Uterus (tissue), 4 donors: ENCODE data around the gene PGAM5. TPM values are rescaled to one million over a fixed set of nuclear protein-coding genes. Genes with fewer than 3 reads are reported as not detected.

Experiments used
- DNase-seq, 2 donors: peaks; one replicate each; pipeline ENCODE4 v3.0.0-alpha.2; 2019 to 2020
- H3K27ac ChIP-seq, 2 donors: fragments of 200-600 bp; sonication (generic); 1 replicate in 1 of 2; 2 replicates in 1 of 2; pipeline ENCODE4 v1.5.1; 2016 to 2018
- H3K27me3 ChIP-seq, 2 donors: fragments of 200-600 bp; sonication (generic); one replicate each; pipeline ENCODE4 v1.5.1; 2018 to 2019; ENCODE audit warnings: control low read depth in 1 of 2
- H3K36me3 ChIP-seq, 2 donors: fragments of 200-600 bp; sonication (generic); one replicate each; pipeline ENCODE4 v1.5.1; 2019; ENCODE audit warnings: control low read depth in 1 of 2
- H3K4me1 ChIP-seq, 2 donors: fragments of 200-600 bp; sonication (generic); one replicate each; pipeline ENCODE4 v1.5.1; 2018 to 2019; ENCODE audit warnings: control low read depth in 1 of 2
- H3K4me3 ChIP-seq, 2 donors: fragments of 200-600 bp; sonication (generic); 1 replicate in 1 of 2; 2 replicates in 1 of 2; pipeline ENCODE4 v1.5.1; 2018 to 2019; ENCODE audit warnings: mild to moderate bottlenecking in 1 of 2
- H3K9me3 ChIP-seq, 2 donors: fragments of 200-600 bp; sonication (generic); one replicate each; pipeline ENCODE4 v1.5.1; 2019; ENCODE audit warnings: control low read depth in 1 of 2
- CTCF ChIP-seq, 4 experiments: fragments of 200-600 bp in 2 of 4; fragments of 450-650 bp in 2 of 4; sonication (generic) in 2 of 4; IDR thresholded peaks; one replicate each; pipeline ENCODE4 v1.5.1; 2016 to 2019; ENCODE audit warnings: antibody characterized with exemption in 4 of 4, mild to moderate bottlenecking in 2 of 4, moderate library complexity in 1 of 4
- POLR2A ChIP-seq, 2 donors: fragments of 450-650 bp; IDR thresholded peaks; one replicate each; pipeline ENCODE4 v1.6.1; 2016; ENCODE audit warnings: antibody characterized with exemption in 2 of 2, mild to moderate bottlenecking in 1 of 2, moderate library complexity in 1 of 2
- intact Hi-C: fragments of 100-400 bp; cut with DNase I; formaldehyde crosslinking; loops from one replicate; pipeline ENCODE4 v1.15.1; 2023; ENCODE audit warnings: low total_unique reads
- total RNA-seq, 4 donors: library from RNA; depleted of rRNA in 3 of 4; stranded (reverse); fragments of >200 nt in 3 of 4; gene quantifications; one replicate each; pipeline versions ENCODE4 v1.1.0 to v1.2.4, GENCODE V29; 2014 to 2023
- donor health status: DM: yes; HTN: yes; CAD: no.

The PGAM5 gene
- total RNA-seq, 4 donors from 2014 or later, result 5.0 to 30.8 (median 19.4) TPM

GRCh38 chr12:132761032-132761920 lies 50.6 kb downstream of the PGAM5 start, which contains the start of gene ANKLE2:
ANKLE2 (minus strand) TSS chr12:132761832; CDS start chr12:132761798, 34 bp downstream.
- Histone ChIP-seq H3K27ac (peak within 1 kb of the TSS; percentile 98 to 99), H3K4me1 (peaks cover 0 to 5% of the 10 kb centered on the region in 2 donors), H3K27me3 (no peaks in the 10 kb centered on the region), H3K9me3 (no peaks in the 10 kb centered on the region), H3K36me3 (no peaks in the 10 kb centered on the region), H3K4me3 (peak within 1 kb of the TSS; percentile 76 to 94)
- intact Hi-C loops, result no loop called here
- DNase-seq, result peak in 1 of 2 donors; percentile 36
- peak in 1 of 2 donors; percentile 35 for TF ChIP-seq POLR2A (IDR thresholded peaks at IDR 0.05)
- TF ChIP-seq CTCF (IDR thresholded peaks at IDR 0.05), result no peak

GRCh38 chr12:132761921-132762583 lies 51.4 kb downstream of the PGAM5 start:
- peak overlapping the region; percentile 68 to 72 for H3K4me3 ChIP-seq
- DNase-seq, result peak; percentile 80 to 89
- H3K36me3 ChIP-seq, result no peaks in the 10 kb centered on the region
- intact Hi-C loops, result no loop called here
- peaks cover 0 to 5% of the 10 kb centered on the region in 2 donors for H3K4me1 ChIP-seq
- H3K27ac ChIP-seq, result peak overlapping the region; percentile 98 to 99
- TF ChIP-seq CTCF (IDR thresholded peaks at IDR 0.05) (peak in 2 of 4 experiments; percentile 35 to 55), POLR2A (IDR thresholded peaks at IDR 0.05) (peak in 1 of 2 donors; percentile 45)
- no peaks in the 10 kb centered on the region for H3K9me3 ChIP-seq
- H3K27me3 ChIP-seq, result no peaks in the 10 kb centered on the region

- no peak overlapping the region for H3K27ac ChIP-seq
- DNase-seq, result no peak
- intact Hi-C loops, result no loop called here
- TF ChIP-seq POLR2A (IDR thresholded peaks at IDR 0.05) (no peak), CTCF (IDR thresholded peaks at IDR 0.05) (no peak)
- H3K4me3 ChIP-seq, result no peak overlapping the region
- no peaks in the 10 kb centered on the region for H3K9me3 ChIP-seq
- H3K36me3 ChIP-seq, result no peaks in the 10 kb centered on the region
- peaks cover 0 to 5% of the 10 kb centered on the region in 2 donors for H3K4me1 ChIP-seq
- H3K27me3 ChIP-seq, result no peaks in the 10 kb centered on the region
Observed at GRCh38 chr12:132764231-132764630, 53.6 kb downstream of the PGAM5 start.

- Histone ChIP-seq H3K9me3 (no peaks in the 10 kb centered on the region), H3K4me1 (peaks cover 0 to 2% of the 10 kb centered on the region in 2 donors), H3K27ac (no peak overlapping the region), H3K4me3 (no peak overlapping the region), H3K27me3 (no peaks in the 10 kb centered on the region), H3K36me3 (no peaks in the 10 kb centered on the region)
- no peak for DNase-seq
- TF ChIP-seq POLR2A (IDR thresholded peaks at IDR 0.05) (no peak), CTCF (IDR thresholded peaks at IDR 0.05) (no peak)
- intact Hi-C loops, result no loop called here
Observed at GRCh38 chr12:132765361-132765760, 54.7 kb downstream of the PGAM5 start.
